GM12878 (cell line): ENCODE results near the gene SLC45A2.

Experiments used
- EP300 ChIP-seq, 2 experiments: fragments of 150-350 bp in 1 of 2; IDR thresholded peaks; 2 replicates each; pipeline ENCODE4 v1.6.1; 2011 to 2012; ENCODE audit warnings: low read depth in 2 of 2, low read length in 2 of 2, borderline replicate concordance in 1 of 2, improper control_type of control experiment in 1 of 2, inconsistent platforms in 1 of 2; ENCODE audit not compliant: control insufficient read depth in 1 of 2
- FOXM1 ChIP-seq: IDR thresholded peaks from 2 replicates; pipeline ENCODE4 v1.6.1; 2012; ENCODE audit warnings: low read depth, mild to moderate bottlenecking, inconsistent platforms, low read length, moderate library complexity
- GABPA ChIP-seq: IDR thresholded peaks from 2 replicates; pipeline ENCODE4 v1.6.1; 2014; ENCODE audit warnings: antibody characterized with exemption, low read depth, mild to moderate bottlenecking, inconsistent platforms
- NR2C2 ChIP-seq: IDR thresholded peaks from 2 replicates; pipeline ENCODE4 v1.6.1; 2011; ENCODE audit warnings: borderline replicate concordance, low read depth; ENCODE audit not compliant: control insufficient read depth, insufficient read length
- POLR2A ChIP-seq: IDR thresholded peaks from 2 replicates; pipeline ENCODE4 v1.6.1; 2011; ENCODE audit warnings: low read depth, mild to moderate bottlenecking, low read length
- RCOR1 ChIP-seq: conservative IDR thresholded peaks from 2 replicates; pipeline ENCODE4 v1.6.1; 2012; ENCODE audit warnings: low read depth, low read length, improper control_type of control experiment
- SIN3A ChIP-seq: IDR thresholded peaks from 2 replicates; pipeline ENCODE4 v1.6.1; 2012; ENCODE audit warnings: low read depth, low read length, improper control_type of control experiment
- SP1 ChIP-seq: IDR thresholded peaks from one replicate; pipeline ENCODE4 v1.6.1; 2011; ENCODE audit warnings: low read depth, low read length
- SUZ12 ChIP-seq: fragments of 200-600 bp; sonication (generic); IDR thresholded peaks from one replicate; pipeline ENCODE4 v1.6.1; 2018; ENCODE audit warnings: antibody characterized with exemption, mild to moderate bottlenecking; ENCODE audit not compliant: unreplicated experiment
- TAF1 ChIP-seq: IDR thresholded peaks from 2 replicates; pipeline ENCODE4 v1.6.1; 2011; ENCODE audit warnings: mild to moderate bottlenecking, low read depth, low read length, borderline replicate concordance
- TARDBP ChIP-seq: IDR thresholded peaks from 2 replicates; pipeline ENCODE4 v1.6.1; 2016; ENCODE audit warnings: borderline replicate concordance
- ZSCAN29 ChIP-seq: fragments of 450-650 bp; IDR thresholded peaks from 2 replicates; pipeline ENCODE4 v1.6.1; 2017; ENCODE audit warnings: mild to moderate bottlenecking, moderate library complexity
- TF ChIP-seq, protein P1 (sequence below), 3 experiments: IDR thresholded peaks in 2 of 3; conservative IDR thresholded peaks in 1 of 3; 2 replicates each; pipeline ENCODE4 v1.5.1; 2011; ENCODE audit warnings: low read depth in 3 of 3, low read length in 3 of 3, mild to moderate bottlenecking in 3 of 3, control low read depth in 2 of 3, moderate library complexity in 2 of 3, inconsistent platforms in 1 of 3, mixed read lengths in 1 of 3; ENCODE audit not compliant: control insufficient read depth in 2 of 3, insufficient read depth in 1 of 3; ENCODE audit errors: extremely low read depth in 1 of 3
- TF ChIP-seq, protein P2 (sequence below): fragments of 450-650 bp; IDR thresholded peaks from 2 replicates; pipeline ENCODE4 v1.6.1; 2017; ENCODE audit warnings: borderline replicate concordance

DNA sequence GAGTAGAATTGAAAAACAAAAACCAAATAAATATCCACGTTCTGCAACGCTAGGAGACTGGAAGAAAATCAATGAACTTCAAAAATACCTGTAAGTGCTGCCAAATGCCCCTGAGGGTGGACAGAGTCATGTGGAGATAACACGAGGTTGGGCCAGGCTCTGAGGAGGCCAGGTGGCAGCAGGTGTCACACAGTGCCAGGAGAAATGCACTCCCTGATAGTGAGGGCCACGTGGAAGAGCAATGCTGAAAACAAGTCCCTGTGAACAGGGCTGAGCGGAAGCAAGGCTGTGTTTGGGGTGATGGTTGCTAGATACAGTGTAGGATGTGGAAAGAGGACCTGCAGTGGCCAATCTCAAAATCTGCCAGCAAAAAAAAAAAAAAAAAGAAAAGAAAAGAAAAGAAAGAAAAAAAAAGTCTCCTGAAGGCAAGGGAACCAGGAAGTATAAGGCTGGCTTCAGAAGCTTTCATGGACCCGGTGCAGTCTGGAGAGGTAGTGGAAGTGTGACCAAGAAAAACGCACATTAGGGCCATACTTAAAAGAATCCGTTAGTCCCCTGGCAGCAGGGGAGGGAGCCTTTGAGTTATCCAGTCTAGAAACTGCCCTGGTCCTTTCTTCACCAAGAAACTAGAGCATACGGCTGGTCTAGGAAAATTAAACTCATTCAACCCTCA, 41.7 kb upstream of the SLC45A2 start:
- TF ChIP-seq SUZ12 (no peak), RCOR1 (no peak), EP300 (IDR thresholded peaks at IDR 0.05; ENCODE audit: borderline replicate concordance in 1 of 2, control insufficient read depth in 1 of 2, low read depth in 2 of 2, low read length in 2 of 2) (no peak), GABPA (no peak), TARDBP (no peak), SIN3A (no peak), ZSCAN29 (no peak), POLR2A (no peak), SP1 (no peak), NR2C2 (no peak), TAF1 (no peak), FOXM1 (no peak)
- TF ChIP-seq, protein P1, sequence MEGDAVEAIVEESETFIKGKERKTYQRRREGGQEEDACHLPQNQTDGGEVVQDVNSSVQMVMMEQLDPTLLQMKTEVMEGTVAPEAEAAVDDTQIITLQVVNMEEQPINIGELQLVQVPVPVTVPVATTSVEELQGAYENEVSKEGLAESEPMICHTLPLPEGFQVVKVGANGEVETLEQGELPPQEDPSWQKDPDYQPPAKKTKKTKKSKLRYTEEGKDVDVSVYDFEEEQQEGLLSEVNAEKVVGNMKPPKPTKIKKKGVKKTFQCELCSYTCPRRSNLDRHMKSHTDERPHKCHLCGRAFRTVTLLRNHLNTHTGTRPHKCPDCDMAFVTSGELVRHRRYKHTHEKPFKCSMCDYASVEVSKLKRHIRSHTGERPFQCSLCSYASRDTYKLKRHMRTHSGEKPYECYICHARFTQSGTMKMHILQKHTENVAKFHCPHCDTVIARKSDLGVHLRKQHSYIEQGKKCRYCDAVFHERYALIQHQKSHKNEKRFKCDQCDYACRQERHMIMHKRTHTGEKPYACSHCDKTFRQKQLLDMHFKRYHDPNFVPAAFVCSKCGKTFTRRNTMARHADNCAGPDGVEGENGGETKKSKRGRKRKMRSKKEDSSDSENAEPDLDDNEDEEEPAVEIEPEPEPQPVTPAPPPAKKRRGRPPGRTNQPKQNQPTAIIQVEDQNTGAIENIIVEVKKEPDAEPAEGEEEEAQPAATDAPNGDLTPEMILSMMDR (IDR thresholded peaks at IDR 0.05 in 2 of 3, conservative IDR thresholded peaks at IDR 0.05 in 1 of 3; ENCODE audit: control insufficient read depth in 2 of 3, extremely low read depth in 1 of 3, insufficient read depth in 1 of 3, low read depth in 3 of 3, low read length in 3 of 3), result no peak
- TF ChIP-seq, protein P2, sequence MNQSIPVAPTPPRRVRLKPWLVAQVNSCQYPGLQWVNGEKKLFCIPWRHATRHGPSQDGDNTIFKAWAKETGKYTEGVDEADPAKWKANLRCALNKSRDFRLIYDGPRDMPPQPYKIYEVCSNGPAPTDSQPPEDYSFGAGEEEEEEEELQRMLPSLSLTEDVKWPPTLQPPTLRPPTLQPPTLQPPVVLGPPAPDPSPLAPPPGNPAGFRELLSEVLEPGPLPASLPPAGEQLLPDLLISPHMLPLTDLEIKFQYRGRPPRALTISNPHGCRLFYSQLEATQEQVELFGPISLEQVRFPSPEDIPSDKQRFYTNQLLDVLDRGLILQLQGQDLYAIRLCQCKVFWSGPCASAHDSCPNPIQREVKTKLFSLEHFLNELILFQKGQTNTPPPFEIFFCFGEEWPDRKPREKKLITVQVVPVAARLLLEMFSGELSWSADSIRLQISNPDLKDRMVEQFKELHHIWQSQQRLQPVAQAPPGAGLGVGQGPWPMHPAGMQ, result no peak
